Ecto neural progenitor cell (in vitro differentiated cells): Measurements from ENCODE around the gene FMNL3.

Experiments
- DNase-seq: peaks from one replicate; pipeline ENCODE4 v3.0.0-alpha.2; 2018; ENCODE audit warnings: low spot score

FMNL3 gene

DNA sequence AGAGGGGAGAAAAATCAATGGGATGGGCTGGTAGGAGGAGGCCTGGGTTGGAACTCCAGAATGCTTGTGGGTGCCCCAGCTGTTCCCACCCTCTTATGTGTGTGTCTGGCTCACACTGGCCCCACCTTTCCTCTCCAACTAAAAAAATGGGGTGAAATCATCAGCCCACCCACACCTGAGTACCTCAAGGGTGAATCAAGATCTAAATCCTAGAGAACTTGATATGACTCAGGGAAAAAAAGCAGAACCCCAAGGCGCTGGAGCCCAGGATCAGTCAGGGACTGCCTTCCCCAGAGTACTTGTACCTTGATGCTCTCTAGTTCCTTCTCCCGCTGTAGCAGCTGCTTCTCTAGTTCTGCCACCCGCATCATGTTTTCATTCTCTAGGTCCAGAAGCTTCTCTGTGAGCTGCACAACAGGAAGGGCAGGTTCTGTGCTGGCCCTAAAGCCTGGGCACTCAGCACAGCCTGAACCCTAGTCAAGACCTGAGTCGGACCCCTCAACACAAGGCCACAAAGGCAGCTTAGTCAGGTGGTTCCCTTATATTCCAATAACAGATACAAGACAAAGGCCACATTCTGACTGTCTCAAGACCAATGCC is 54.2 kb downstream of the FMNL3 start:
- no peak for DNase-seq

DNA sequence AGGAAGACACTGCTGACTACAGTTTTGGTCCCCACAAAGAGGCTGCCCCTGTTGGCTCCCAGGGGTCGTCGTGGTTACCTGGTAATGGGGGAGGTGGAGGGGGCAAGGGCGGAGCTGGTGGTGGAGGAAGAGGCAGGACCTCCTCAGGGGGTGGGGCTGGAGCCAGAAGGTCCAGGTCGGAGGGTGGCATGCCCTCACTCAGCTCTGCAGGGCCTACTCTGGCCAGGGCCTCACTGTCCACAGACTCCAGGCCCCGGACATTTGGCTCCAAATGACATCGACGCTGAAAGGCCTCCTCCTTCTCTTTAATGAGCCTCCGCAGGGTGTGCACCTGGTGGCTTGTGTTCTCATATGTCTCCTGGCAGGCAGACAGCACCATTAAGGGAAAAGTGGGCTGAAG is 55.4 kb downstream of the FMNL3 start:
- no peak for DNase-seq

DNA sequence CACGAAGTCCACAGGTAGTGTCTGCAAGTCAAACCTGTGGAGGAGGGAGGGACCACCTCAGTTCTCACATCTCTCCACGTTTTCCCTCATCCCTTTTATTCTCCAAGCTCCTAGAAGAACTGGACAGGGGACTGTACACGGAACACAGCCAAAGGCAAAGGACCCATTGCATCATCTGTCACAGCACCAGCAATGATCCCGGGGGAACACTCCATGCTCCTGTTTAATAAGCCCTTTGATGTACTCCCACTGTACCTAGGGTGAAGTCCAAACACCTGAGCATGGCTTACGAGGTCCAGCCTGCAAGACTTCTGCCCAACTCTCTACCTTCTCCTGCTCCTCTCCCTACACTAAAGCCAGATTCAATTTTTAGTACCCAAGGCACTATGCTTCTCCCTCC is 57.3 kb downstream of the FMNL3 start:
- DNase-seq, result no peak

DNA sequence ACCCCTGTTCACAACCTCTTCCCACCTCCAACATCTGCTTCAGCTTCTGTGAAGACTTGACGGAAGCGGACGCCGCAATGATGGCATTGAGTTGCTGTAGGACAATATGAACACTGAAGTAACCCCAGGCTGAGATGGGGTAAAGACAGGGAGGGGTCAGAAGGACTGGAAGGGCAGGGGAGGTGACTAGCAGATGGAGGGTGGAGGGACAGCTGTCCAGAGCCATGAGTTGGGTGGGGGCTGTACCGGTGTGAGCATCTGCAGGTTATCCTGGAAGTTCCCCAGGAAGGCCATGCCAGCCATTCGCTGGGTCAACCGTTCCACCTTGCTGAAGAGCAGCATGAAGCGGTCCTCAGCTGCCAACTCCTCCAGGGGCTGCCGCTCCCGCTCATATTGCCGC is 57.8 kb downstream of the FMNL3 start:
- DNase-seq, result no peak

DNA sequence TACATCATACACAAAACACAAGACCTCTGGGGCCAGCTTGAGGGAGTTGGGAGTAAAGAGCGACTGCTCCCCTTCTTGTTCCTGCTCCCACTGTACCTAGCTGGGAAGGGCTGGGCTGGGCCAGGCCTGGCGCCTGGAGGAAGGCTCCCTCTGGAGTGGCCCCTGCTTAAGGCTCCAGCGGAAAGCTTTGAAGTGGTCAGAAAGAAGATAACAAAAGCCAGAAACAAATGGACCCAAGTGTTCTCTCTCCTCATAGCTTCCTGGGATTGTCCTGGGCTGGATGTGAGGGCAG is 58.5 kb downstream of the FMNL3 start:
- no peak for DNase-seq

DNA sequence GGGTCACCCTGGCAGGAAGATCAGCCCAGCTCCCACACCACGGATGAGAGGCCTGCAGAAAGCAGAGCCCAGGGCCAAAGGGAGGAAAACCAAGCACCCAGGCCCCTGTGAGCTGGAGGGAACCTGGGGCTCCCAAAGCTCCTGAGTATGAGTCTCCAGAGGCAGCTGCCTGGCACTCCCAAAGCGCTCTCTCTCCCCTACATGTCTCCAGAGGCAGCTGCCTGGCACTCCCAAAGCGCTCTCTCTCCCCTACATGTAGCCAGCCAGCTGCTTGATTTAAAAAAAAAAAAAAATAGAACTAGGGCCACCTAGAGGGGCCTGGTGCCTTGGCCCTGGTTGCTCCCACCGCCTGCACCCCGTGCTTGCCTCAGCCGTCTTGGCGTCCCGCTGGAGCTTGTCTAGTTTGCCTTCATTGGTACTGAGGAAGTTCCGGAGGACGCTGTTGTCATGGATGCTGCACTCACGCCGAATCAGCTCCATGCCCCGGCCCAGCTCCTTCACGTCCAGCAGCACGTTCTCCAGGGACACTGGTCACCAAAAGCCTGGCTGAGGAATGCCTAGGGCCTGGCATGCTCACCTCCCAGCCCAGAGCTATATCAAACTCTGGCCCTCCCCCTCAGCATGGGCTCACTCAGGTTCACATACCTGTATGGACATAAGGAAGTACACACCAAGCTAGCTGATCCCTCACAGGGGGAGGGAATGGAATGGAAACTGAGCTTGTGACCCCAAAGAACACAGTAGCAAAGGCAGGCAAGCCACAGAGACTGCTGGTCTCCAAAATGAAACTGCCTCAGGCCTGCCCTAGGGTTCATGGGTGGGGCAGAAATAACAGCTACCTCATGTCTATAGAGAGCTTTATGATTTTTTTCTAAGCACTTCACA is 59.1 kb downstream of the FMNL3 start:
- DNase-seq, result no peak

DNA sequence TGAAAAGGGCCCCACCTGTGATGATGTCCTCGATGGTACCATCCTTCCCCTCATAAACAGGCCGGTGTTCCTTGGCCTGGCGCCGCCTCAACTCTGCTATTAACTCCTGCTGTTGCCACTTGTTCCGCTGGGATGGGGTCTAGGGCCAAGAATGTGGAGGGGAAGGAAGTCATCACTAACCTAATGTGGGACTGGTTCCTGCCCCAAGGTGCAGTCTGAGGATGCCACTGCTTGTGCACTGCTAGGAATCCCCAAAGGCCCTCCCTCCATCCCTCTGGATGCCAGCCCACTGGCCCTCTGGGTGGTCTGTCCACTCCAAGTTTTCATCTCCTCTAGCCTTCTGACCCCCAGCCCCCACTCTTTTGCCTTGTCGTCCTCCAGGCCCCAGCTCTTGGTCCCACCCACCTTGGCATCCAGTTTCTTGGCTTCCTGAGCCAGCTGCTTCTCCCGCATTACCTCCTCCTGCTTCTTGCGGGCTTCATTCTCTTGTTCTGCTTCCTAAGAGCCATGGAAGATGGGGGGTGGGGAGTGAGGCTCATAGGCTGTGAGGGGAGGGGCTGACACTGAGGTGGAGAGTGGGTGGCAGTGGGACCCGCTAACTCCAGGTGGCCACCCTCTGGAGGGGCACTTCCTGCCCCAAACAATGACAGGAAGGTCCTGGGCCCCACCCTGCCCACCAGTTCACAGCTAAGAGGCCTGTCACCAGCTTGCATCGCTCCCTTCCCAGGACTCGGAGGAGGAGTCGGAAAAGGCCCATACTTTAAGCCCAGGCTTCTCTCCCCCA is 60.1 kb downstream of the FMNL3 start:
- DNase-seq, result no peak

DNA sequence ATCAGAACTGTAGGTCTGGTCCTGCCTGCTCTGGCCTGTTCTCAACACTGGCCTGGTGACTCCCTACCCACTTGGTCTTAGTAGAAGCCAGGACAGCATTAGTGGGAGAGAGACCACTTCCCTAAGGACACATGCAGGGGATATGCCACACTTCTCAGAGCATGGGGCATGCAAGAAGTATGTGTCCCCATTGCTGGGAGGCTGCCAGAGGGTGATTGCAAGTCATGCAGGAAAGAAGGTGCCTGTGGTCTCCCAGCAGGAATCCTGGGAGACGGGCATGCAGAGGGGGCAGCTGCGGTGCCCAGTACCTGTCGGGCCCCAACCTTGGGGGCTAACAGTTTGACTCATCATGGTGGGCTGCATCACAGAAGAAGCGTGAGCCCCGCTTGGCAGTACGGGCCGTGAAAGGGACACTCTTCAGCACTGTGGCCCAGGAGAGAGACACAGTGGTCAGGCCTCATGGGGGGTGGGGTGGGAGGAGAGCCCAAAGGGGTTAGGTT is 60.8 kb downstream of the FMNL3 start:
- no peak for DNase-seq

DNA sequence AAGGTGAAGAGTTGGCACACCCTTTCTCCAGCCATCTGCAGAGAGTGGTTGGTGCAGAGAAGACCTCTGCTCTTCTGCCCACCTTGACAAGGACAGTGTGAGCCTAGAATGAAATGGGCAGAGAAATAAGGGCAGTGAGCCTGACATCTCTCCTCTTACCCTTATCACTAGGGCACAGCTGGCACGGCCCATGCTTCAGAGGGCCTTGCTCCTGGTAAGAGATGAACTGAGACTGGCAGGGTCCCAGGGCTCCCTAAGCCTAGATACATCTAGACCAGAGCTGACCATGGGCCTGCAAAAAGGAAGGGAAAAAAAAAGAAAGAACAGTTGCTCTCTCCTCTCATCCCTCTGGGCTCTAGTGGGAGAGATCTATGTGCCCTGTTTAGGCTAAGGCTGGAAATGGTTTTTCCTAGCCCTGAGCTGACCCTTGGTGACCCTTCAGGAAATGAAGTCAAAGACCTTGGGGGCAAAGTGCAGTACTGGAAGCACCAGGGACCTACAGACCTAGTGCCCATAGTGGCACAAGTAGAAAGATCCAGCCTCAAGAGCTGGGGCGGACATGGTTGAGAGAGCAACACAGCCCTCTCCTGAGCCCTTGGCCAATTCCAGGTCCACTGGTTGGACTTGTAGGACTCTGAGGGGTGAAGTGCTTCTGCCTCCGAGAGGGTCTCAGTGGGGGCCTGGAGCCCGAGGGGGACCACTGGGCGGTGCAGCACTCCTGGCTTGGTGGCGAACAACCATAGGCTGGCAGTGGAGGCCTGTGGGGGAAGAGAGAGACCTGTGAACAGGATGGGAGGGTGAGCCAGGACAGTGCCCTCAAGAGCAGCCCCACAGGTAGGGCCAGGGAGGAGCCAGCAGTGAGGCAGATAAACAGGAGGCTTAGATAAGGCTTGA is 61.8 kb downstream of the FMNL3 start:
- DNase-seq, result no peak

DNA sequence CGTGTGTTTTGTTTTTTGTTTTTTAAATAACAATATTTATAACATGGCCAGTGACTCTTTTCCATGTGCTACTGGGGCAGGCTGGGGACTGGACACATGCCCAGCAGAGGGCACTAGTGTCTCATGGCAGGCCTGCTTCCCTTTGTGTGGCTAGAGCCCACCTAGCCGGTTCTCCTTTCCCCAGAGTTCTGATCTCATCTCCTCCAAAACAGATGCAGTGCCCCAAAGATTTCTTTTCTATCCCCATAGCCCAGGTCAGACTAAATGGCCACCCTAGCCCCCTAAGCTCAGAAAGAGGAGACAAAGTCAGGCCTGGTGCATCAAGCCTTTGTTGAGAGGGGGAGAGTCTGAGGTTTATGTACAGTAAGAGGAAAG is 62.6 kb downstream of the FMNL3 start:
- DNase-seq, result peak; percentile 83

DNA sequence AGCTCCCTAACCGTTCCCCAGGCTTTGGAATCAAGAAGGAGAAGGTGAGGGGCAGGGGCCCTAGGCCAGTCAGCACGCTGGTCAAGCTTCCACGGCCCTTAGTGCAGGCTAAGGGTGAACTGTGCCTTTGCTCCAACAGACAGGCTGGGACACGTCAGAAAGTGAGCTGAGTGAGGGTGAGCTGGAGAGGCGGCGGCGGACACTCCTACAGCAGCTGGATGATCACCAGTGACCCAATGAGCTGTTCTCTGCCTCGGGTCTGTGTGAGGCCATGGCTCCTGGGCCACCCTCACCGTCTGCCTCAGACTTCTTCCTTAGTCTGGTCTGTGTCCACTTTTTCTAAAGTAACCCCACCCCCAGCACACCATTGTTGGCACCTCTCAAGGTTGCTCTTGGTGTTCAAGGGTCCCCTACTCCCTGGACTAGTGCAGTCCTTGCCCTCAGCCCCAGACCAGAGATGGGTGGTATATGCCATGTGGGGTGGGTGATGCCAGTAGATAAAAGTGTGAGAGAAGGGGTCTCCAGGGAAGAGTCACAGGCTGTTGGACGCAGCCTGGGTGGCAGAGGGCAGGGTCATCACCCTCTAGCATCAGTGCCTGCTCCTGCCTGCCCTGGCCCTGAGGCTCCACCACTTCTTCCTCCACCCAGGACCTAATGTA is 63.1 kb downstream of the FMNL3 start:
- DNase-seq, result no peak

DNA sequence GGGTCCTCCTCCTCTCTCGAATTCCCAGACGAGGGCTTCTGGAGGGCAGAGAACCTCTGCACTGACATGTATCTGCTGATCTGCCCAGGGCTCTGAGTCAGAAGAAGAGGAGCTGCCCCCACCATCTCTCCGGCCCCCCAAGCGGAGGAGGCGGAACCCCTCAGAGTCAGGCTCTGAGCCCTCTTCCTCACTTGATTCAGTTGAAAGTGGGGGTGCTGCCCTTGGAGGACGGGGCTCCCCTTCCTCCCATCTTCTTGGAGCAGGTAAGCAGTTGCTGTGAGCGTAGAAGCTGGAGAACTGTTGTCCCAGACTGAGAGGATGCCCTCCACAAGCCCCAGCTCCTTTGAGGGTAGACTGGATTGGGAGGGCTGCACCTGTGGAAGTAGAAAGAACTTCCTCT is 64.1 kb downstream of the FMNL3 start:
- no peak for DNase-seq

DNA sequence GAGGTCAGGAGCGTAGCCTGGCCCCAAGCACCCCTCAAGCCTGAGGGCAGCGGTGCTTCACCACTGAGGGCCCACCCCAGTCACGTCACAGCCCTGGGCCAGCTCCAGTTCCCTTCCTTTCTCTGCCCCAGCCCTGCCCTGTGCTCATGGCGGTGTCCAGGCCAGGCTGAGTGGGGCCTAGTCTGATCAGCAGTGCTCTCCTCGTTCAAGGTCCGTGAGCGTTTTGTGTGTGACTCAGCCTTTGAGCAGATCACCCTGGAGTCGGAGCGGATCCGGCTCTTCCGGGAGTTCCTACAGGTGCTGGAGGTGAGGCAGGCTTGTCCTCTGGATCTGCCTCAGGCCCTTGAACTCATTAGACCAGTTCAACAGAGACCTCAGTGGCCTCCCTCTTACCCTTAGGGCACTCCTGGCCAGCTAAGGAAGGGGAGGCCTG is 64.8 kb downstream of the FMNL3 start:
- DNase-seq, result no peak

DNA sequence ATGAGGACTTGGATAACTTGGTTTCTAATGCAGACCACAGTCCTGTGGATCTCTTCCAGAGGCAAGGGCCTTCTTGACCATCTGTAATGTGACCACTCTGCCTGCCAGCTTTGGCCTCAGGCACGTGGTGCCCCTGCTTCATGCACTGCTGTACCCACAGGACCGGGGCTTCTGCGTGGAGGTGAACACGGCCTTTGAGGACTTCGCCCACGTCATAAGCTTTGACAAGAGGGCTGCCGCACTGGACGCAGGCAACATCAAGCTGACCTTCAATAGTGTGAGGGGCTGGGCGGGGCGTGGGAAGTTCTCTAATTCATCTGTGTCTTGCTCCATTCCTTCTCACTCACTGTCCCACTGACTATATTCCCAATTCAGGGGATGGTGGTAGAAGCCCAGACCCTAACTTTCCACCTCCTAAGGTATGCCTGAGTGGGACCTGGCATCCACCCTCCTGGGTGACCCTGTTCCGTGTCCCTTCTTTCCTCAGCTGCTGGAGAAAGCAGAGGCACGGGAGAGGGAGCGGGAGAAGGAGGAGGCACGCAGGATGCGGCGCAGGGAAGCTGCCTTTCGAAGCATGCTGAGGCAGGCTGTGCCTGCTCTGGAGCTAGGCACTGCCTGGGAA is 65.3 kb downstream of the FMNL3 start:
- no peak for DNase-seq

DNA sequence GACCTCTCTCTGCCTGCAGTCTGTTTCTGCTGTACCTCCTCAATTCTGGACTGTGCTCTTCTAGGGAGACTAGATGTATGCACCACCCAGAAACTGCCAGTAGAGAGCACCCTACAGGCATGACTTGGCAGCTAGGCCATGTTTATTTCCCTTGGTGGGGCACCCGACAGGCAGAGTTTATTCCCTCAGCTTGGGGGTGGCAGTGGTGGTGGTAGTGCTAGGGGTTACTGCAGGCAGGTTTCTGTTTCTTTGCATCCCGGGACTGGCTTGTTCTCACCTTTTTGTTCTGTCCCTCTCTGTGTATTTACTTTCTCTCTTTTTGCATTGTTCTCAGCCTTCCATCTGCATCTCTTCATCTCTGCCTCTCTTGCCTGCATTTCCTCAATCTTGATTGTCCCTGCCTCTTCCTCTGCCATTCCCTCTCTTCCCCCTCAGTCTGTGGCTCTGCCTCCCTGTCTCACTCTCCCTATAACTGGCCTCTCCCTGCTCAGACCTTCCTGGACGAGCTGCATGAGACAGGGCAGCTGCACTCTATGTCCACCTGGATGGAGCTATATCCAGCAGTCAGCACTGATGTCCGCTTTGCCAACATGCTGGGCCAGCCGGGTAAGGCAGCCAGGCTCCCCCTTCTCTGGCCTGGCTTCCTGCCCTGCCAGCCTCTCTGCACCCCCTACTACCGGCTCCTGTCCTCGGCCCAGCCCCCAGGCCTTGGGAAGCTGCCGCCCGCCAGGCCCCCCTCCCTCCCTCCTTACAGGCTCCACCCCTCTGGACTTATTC is 70.0 kb downstream of the FMNL3 start:
- peak; percentile 72 for DNase-seq

DNA sequence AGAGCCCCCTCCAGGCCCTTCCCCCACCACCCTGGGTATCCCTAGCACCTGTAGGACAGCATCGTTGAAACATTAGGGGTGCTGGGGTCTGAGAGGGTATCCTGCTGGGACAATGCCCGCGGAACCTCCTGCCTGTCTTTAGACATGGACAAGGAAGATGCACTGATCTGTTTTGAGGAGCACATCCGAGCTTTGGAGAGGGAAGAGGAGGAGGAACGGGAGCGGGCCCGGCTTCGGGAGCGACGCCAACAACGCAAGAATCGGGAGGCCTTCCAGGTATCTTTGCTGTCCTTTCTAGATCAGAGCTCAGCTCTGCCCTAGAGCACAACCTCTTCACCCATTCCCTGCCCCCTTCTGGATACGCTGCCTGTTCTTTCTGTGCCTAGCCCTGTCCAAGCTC is 70.6 kb downstream of the FMNL3 start:
- no peak for DNase-seq

DNA sequence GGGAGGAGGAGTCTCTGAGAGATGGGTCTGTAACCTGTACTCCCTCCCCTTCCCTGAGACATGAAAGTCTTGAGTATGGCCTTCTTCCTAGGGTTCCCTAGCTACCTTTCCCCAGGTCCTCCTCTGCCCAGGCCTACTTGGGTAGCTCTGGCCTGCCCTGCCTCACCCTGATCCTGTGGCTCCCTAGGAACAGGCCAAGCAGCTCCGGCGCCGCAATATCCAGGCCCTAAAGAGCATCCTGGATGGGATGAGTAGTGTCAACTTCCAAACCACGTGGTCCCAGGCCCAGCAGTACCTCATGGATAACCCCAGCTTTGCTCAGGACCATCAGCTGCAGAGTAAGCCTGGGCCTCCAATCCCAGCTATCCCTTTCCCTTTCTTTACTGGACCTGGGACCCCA is 71.5 kb downstream of the FMNL3 start:
- DNase-seq, result no peak

DNA sequence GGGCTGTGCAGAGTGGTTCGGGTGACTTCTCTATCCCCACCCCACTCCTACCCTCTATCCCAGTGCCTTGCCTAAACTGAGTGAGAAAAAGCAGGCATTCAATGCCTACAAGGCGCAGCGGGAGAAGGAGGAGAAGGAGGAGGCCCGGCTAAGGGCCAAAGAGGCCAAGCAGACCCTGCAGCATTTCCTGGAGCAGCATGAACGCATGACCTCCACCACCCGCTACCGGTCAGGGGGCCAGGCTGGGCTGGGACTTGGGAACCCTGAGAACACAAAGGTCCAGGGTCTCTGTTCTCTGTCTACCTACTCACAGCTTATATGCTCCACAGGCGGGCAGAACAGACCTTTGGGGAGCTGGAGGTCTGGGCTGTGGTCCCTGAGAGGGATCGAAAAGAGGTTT is 72.2 kb downstream of the FMNL3 start:
- DNase-seq, result no peak

DNA sequence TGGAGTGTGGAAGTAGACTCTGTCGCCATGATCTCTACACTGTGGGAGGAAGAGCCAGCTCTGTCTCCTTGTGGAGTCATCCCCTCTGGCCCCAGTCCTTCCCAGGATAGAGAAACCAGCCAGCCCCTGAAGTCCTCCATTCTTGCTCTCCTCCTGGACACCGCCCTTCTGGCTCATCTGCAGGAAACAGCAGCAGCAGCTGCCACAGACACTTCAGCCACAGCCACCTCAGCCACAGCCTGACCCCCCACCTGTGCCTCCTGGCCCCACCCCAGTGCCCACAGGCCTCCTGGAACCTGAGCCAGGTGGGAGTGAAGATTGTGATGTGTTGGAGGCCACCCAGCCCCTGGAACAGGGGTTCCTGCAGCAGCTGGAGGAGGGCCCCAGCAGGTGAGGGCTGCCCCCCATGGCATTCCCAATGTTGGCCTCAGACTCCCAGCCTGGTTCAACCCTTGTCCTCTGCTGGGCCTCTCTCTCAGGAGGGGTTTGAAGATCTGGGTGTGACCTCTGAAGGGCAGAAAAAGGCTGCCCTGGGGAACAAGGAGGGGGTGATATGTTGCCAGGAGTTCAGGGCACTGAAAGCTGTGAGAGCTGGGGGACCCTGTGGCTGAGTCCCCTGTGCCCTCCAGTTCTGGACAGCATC is 73.4 kb downstream of the FMNL3 start:
- no peak for DNase-seq
